HCT116 (cell line): ENCODE results near the gene COX10. TPM values are rescaled to one million over a fixed set of nuclear protein-coding genes. Genes with fewer than 3 reads are reported as not detected.

ENCODE experiments used
- ATAC-seq: fragments of 200-7000 bp; cut with Tn5 transposase; 2 replicates; pipeline ENCODE4 v1.9.1; 2020; ENCODE audit warnings: mild to moderate bottlenecking, moderate library complexity
- BruUV-seq: library from RNA; stranded (reverse); fragments of 400-500 nt; replicated peaks from 2 replicates; lab custom pipeline; 2021; lab: Mats Ljungman, UMichigan
- CTCF ChIA-PET: fragments of 300-600 bp; sonication (Branson Sonifier 250); formaldehyde crosslinking; loops from one replicate; lab custom pipeline; 2021; ENCODE audit warnings: antibody characterized with exemption; lab: Charles Lee
- POLR2A ChIA-PET: fragments of 300-600, 350-600 bp; sonication (Branson Sonifier 250); formaldehyde crosslinking; loops from one replicate; lab custom pipeline; 2021; ENCODE audit warnings: antibody characterized with exemption; lab: Charles Lee
- RAD21 ChIA-PET, 2 experiments: fragments of 300-600 bp; sonication (Branson Sonifier 250); formaldehyde crosslinking; loops; one replicate each; lab custom pipeline; 2023; ENCODE audit warnings: low total read pairs in 2 of 2; ENCODE audit not compliant: uncharacterized antibody in 2 of 2, unreplicated experiment in 2 of 2, low non-redundant PET in 1 of 2; lab: Charles Lee
- DNase-seq: peaks from one replicate; pipeline ENCODE4 v3.0.0-alpha.2; 2010; ENCODE audit warnings: low read depth, low spot score
- H2AFZ ChIP-seq: fragments of 200-600 bp; shearing (Covaris generic), sonication (generic); 2 replicates; pipeline ENCODE4 v1.6.1; 2017; ENCODE audit warnings: low read depth, mixed run types, mixed read lengths, antibody characterized with exemption, low read length; ENCODE audit not compliant: poor library complexity, severe bottlenecking
- H3K27ac ChIP-seq: 2 replicates; pipeline ENCODE4 v1.5.1; 2012; ENCODE audit warnings: low read depth, low read length
- H3K27me3 ChIP-seq: fragments of 200-600 bp; sonication (generic); 2 replicates; pipeline ENCODE4 v1.6.1; 2016; ENCODE audit warnings: mixed run types, low read length, mixed read lengths; ENCODE audit not compliant: insufficient read depth
- H3K36me3 ChIP-seq, 2 experiments: fragments of 200-500 bp in 1 of 2; fragments of 200-600 bp in 1 of 2; sonication (Bioruptor generic) in 1 of 2; sonication (generic) in 1 of 2; 2 replicates each; pipeline versions ENCODE4 v1.5.1 to v1.6.1; 2014 to 2016; ENCODE audit warnings: low read length in 2 of 2, inconsistent platforms in 1 of 2, mixed read lengths in 1 of 2, mixed run types in 1 of 2; ENCODE audit not compliant: insufficient read depth in 2 of 2, control insufficient read depth in 1 of 2
- H3K4me1 ChIP-seq, 2 experiments: fragments of 200-600 bp in 1 of 2; sonication (generic) in 1 of 2; 2 replicates each; pipeline versions ENCODE4 v1.5.1 to v1.6.1; 2012 to 2017; ENCODE audit warnings: low read length in 2 of 2, inconsistent platforms in 1 of 2, mild to moderate bottlenecking in 1 of 2, mixed read lengths in 1 of 2, mixed run types in 1 of 2, moderate library complexity in 1 of 2; ENCODE audit not compliant: insufficient read depth in 2 of 2, control insufficient read depth in 1 of 2
- H3K4me2 ChIP-seq: fragments of 200-600 bp; sonication (generic); 2 replicates; pipeline ENCODE4 v1.6.1; 2017; ENCODE audit warnings: mixed run types, low read length, mixed read lengths
- H3K4me3 ChIP-seq, 2 experiments: fragments of 200-600 bp in 1 of 2; sonication (generic) in 1 of 2; replicated peaks in 1 of 2; 2 replicates each; pipeline ENCODE4 v1.5.1; 2011 to 2016; ENCODE audit warnings: low read length in 2 of 2, control low read depth in 1 of 2, low read depth in 1 of 2, mild to moderate bottlenecking in 1 of 2, mixed read lengths in 1 of 2, mixed run types in 1 of 2
- H3K79me2 ChIP-seq: fragments of 200-600 bp; sonication (generic); 2 replicates; pipeline ENCODE4 v1.6.1; 2017; ENCODE audit warnings: mild to moderate bottlenecking, mixed run types, low read length, moderate library complexity, mixed read lengths; ENCODE audit not compliant: insufficient read depth
- H3K9ac ChIP-seq: fragments of 200-600 bp; sonication (generic); 2 replicates; pipeline ENCODE4 v1.6.1; 2016; ENCODE audit warnings: low read length, mixed read lengths
- H3K9me2 ChIP-seq: fragments of 200-600 bp; sonication (generic), shearing (Covaris generic); 2 replicates; pipeline ENCODE4 v1.6.1; 2017; ENCODE audit warnings: mixed run types, mild to moderate bottlenecking, moderate library complexity; ENCODE audit not compliant: insufficient read depth
- H3K9me3 ChIP-seq, 2 experiments: fragments of 200-500 bp in 1 of 2; fragments of 200-600 bp in 1 of 2; sonication (Bioruptor generic) in 1 of 2; sonication (generic) in 1 of 2; 2 replicates each; pipeline ENCODE4 v1.6.1; 2014 to 2017; ENCODE audit warnings: low read length in 2 of 2, mixed read lengths in 2 of 2, inconsistent platforms in 1 of 2, low read depth in 1 of 2, mild to moderate bottlenecking in 1 of 2, mixed run types in 1 of 2, moderate library complexity in 1 of 2; ENCODE audit not compliant: control insufficient read depth in 1 of 2, insufficient read depth in 1 of 2
- H4K20me1 ChIP-seq: fragments of 200-600 bp; sonication (generic), shearing (Covaris generic); 2 replicates; pipeline ENCODE4 v1.6.1; 2017; ENCODE audit warnings: mixed run types, mild to moderate bottlenecking, moderate library complexity; ENCODE audit not compliant: insufficient read depth
- EZH2 ChIP-seq: fragments of 200-600 bp; sonication (generic); IDR thresholded peaks from 2 replicates; pipeline ENCODE4 v1.6.1; 2017; ENCODE audit warnings: antibody characterized with exemption, mixed run types
- EZH2phosphoT487 ChIP-seq: fragments of 200-600 bp; IDR thresholded peaks from 2 replicates; pipeline ENCODE4 v1.6.1; 2018; ENCODE audit warnings: antibody characterized with exemption, borderline replicate concordance
- FOSL1 ChIP-seq: IDR thresholded peaks from 2 replicates; pipeline ENCODE4 v1.6.1; 2012; ENCODE audit warnings: low read depth
- POLR2AphosphoS5 ChIP-seq: IDR thresholded peaks from 2 replicates; pipeline ENCODE4 v1.6.1; 2011; ENCODE audit warnings: mild to moderate bottlenecking, low read depth, low read length, moderate library complexity
- RAD21 ChIP-seq: IDR thresholded peaks from 2 replicates; pipeline ENCODE4 v1.6.1; 2012; ENCODE audit warnings: low read depth, mild to moderate bottlenecking
- SIN3A ChIP-seq: IDR thresholded peaks from 2 replicates; pipeline ENCODE4 v1.6.1; 2012; ENCODE audit warnings: low read depth
- intact Hi-C: fragments of 100-400 bp; cut with micrococcal nuclease; formaldehyde crosslinking; loops from 2 replicates; pipeline ENCODE4 v1.10.0; 2022
- total RNA-seq: library from RNA; stranded (reverse); gene quantifications from one replicate; pipeline ENCODE4 v1.2.1, GENCODE V29; 2021; ENCODE audit not compliant: unreplicated experiment
- TF ChIP-seq, protein P1 (sequence below): IDR thresholded peaks from 2 replicates; pipeline ENCODE4 v1.6.1; 2012; ENCODE audit warnings: low read depth
- TF ChIP-seq, protein P2 (sequence below): IDR thresholded peaks from 2 replicates; pipeline ENCODE4 v1.6.1; 2012

The COX10 gene
- total RNA-seq, 1 experiment from 2014 or later, result 22.4 TPM

DNA sequence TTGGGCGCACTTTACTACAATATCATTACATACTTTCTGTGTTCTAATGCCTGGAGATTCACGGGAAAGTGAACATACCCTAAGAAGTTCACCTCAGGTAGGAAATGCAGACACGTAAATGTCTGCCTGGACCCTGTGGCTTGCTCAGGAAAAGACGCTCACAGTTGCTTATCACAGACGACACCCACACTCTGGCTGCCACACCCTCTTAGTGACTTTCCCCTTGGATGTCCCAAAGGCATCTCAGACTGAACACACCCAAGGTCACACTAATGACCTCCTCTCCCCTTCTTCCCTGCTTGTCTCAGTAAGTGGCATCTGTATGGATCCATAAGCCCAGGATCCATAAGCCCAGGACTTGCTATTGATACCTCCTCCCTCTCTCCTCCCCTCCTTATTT lies 134.8 kb downstream of the COX10 start:
- Histone ChIP-seq H3K9ac (no peak overlapping the region), H3K4me1 (peaks cover 12 to 26% of the 10 kb centered on the region in 2 experiments), H3K9me2 (no peaks in the 10 kb centered on the region), H3K36me3 (no peaks in the 10 kb centered on the region), H3K9me3 (no peaks in the 10 kb centered on the region), H2AFZ (no peak overlapping the region), H4K20me1 (no peaks in the 10 kb centered on the region), H3K4me3 (no peak overlapping the region), H3K4me2 (no peak overlapping the region), H3K79me2 (no peaks in the 10 kb centered on the region), H3K27ac (no peak overlapping the region), H3K27me3 (no peaks in the 10 kb centered on the region)
- ATAC-seq (no peak), DNase-seq (no peak)
- ChIA-PET RAD21 (no interaction called here), CTCF (interaction anchor here (0.5 to 0.6 kb wide), 2 partner anchors 39 to 136 kb away, joined by 3 read pairs; no protein-coding TSS in a partner anchor), POLR2A (no interaction called here)
- TF ChIP-seq, protein P1, sequence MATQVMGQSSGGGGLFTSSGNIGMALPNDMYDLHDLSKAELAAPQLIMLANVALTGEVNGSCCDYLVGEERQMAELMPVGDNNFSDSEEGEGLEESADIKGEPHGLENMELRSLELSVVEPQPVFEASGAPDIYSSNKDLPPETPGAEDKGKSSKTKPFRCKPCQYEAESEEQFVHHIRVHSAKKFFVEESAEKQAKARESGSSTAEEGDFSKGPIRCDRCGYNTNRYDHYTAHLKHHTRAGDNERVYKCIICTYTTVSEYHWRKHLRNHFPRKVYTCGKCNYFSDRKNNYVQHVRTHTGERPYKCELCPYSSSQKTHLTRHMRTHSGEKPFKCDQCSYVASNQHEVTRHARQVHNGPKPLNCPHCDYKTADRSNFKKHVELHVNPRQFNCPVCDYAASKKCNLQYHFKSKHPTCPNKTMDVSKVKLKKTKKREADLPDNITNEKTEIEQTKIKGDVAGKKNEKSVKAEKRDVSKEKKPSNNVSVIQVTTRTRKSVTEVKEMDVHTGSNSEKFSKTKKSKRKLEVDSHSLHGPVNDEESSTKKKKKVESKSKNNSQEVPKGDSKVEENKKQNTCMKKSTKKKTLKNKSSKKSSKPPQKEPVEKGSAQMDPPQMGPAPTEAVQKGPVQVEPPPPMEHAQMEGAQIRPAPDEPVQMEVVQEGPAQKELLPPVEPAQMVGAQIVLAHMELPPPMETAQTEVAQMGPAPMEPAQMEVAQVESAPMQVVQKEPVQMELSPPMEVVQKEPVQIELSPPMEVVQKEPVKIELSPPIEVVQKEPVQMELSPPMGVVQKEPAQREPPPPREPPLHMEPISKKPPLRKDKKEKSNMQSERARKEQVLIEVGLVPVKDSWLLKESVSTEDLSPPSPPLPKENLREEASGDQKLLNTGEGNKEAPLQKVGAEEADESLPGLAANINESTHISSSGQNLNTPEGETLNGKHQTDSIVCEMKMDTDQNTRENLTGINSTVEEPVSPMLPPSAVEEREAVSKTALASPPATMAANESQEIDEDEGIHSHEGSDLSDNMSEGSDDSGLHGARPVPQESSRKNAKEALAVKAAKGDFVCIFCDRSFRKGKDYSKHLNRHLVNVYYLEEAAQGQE, result no peak
- TF ChIP-seq FOSL1 (no peak), SIN3A (no peak), RAD21 (no peak), EZH2phosphoT487 (no peak), POLR2AphosphoS5 (no peak), EZH2 (no peak)
- TF ChIP-seq, protein P2, sequence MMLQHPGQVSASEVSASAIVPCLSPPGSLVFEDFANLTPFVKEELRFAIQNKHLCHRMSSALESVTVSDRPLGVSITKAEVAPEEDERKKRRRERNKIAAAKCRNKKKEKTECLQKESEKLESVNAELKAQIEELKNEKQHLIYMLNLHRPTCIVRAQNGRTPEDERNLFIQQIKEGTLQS, result no peak
- intact Hi-C loops, result no loop called here
- no TSS peak for BruUV-seq
